Measurements from ENCODE around the gene SGPL1. TPM values are rescaled to one million over a fixed set of nuclear protein-coding genes. Genes with fewer than 3 reads are reported as not detected.

Gene SGPL1
- total RNA-seq, 1 experiment from 2014 or later = 69.4 TPM

- no peaks in the 10 kb centered on the region for H3K9me3 ChIP-seq (ENCODE audit: control insufficient read depth in 1 of 2, insufficient read depth in 1 of 2, low read depth in 1 of 2, low read length in 2 of 2)
- TF ChIP-seq JUND (IDR thresholded peaks at IDR 0.05) (no peak), POLR2AphosphoS5 (IDR thresholded peaks at IDR 0.05; ENCODE audit: low read depth, low read length) (no peak), MAX (IDR thresholded peaks at IDR 0.05) (no peak), ELF1 (IDR thresholded peaks at IDR 0.05; ENCODE audit: borderline replicate concordance, low read depth) (no peak), YY1 (IDR thresholded peaks at IDR 0.05; ENCODE audit: extremely low read depth, insufficient replicate concordance, low read depth, low read length) (no peak), FOSL1 (IDR thresholded peaks at IDR 0.05; ENCODE audit: low read depth) (no peak), EZH2phosphoT487 (IDR thresholded peaks at IDR 0.05; ENCODE audit: borderline replicate concordance) (no peak), SP1 (IDR thresholded peaks at IDR 0.05; ENCODE audit: low read depth) (no peak), EGR1 (IDR thresholded peaks at IDR 0.05; ENCODE audit: low read depth) (no peak), POLR2A (IDR thresholded peaks at IDR 0.05; ENCODE audit: borderline replicate concordance, extremely low read depth, insufficient read depth, insufficient read length) (no peak), SIN3A (IDR thresholded peaks at IDR 0.05; ENCODE audit: low read depth) (no peak), RAD21 (IDR thresholded peaks at IDR 0.05; ENCODE audit: low read depth) (no peak), TCF7L2 (IDR thresholded peaks at IDR 0.05; ENCODE audit: borderline replicate concordance, extremely low read depth, insufficient read depth, insufficient read length) (no peak), EZH2 (IDR thresholded peaks at IDR 0.05) (no peak), ATF3 (IDR thresholded peaks at IDR 0.05) (no peak), CTCF (IDR thresholded peaks at IDR 0.05 in 2 of 3, conservative IDR thresholded peaks at IDR 0.05 in 1 of 3; ENCODE audit: borderline replicate concordance in 1 of 3, insufficient read depth in 1 of 3, low read depth in 2 of 3, low read length in 2 of 3) (no peak), REST (IDR thresholded peaks at IDR 0.05; ENCODE audit: low read depth) (no peak), ZNF274 (IDR thresholded peaks at IDR 0.05; ENCODE audit: low read depth, low read length) (no peak), CEBPB (IDR thresholded peaks at IDR 0.05; ENCODE audit: low read depth) (no peak)
- no TSS peak for BruUV-seq (replicated peaks)
- no peaks in the 10 kb centered on the region for H3K79me2 ChIP-seq (ENCODE audit: insufficient read depth, low read length)
- H3K27me3 ChIP-seq (ENCODE audit: insufficient read depth, low read length) = no peaks in the 10 kb centered on the region
- ChIA-PET POLR2A (no interaction called here), RAD21 (ENCODE audit: low non-redundant PET in 1 of 2, low total read pairs in 2 of 2, uncharacterized antibody in 2 of 2, unreplicated experiment in 2 of 2) (interaction anchor here in 1 of 2 experiments (1.0 kb wide), 1 partner anchor 385 kb away, joined by 3 read pairs; no protein-coding TSS in a partner anchor), CTCF (no interaction called here)
- H3K4me2 ChIP-seq (ENCODE audit: low read length) = no peak overlapping the region
- H3K4me1 ChIP-seq (ENCODE audit: control insufficient read depth in 1 of 2, insufficient read depth in 2 of 2, low read length in 2 of 2) = peaks cover 0 to 9% of the 10 kb centered on the region in 2 experiments; a peak in 1 of 4 replicates
- DNase-seq (ENCODE audit: low read depth, low spot score) (no peak), ATAC-seq (no peak)
- no peaks in the 10 kb centered on the region for H4K20me1 ChIP-seq (ENCODE audit: insufficient read depth)
- no peak overlapping the region for H3K9ac ChIP-seq (ENCODE audit: low read length)
- no peak overlapping the region for H3K27ac ChIP-seq (ENCODE audit: low read depth, low read length)
- intact Hi-C loops (cut with micrococcal nuclease) = no loop called here
- H3K36me3 ChIP-seq (ENCODE audit: control insufficient read depth in 1 of 2, insufficient read depth in 2 of 2, low read length in 2 of 2) = no peaks in the 10 kb centered on the region
- H3K9me2 ChIP-seq (ENCODE audit: insufficient read depth) = no peaks in the 10 kb centered on the region
- no peak overlapping the region for H3K4me3 ChIP-seq (replicated peaks in 1 of 2; ENCODE audit: low read depth in 1 of 2, low read length in 2 of 2)
- no peak overlapping the region for H2AFZ ChIP-seq (ENCODE audit: low read depth, low read length, poor library complexity, severe bottlenecking)
Measured at GRCh38 chr10:70901276-70901878, 85.6 kb downstream of the SGPL1 start.

All from HCT116 (cell line).